ENCODE measurements around the gene LRRC71. TPM values are rescaled to one million over a fixed set of nuclear protein-coding genes. Genes with fewer than 3 reads are reported as not detected.

Gene LRRC71
- total RNA-seq, 1 donor from 2014 or later: not detected

DNA sequence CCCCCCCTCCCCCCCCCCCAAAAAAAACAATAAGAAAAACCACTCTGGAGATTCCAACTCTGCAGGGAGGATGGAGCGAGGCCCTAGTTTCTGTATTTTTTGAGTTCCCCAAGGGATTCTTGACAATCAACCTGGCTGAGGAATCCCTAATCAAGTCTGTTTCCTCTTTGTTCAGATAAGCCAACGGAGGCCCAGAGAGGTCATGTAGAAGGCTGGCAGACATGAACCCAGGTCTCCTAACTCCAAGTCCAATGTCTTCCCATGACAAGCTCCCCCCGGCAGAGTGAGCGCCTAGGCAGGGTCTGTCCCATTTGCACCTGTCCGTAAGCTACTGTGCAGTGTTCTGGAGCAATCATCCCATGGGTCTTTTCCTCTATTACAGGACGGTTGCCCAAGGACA, 39.5 kb downstream of the LRRC71 start:
- DNase-seq (ENCODE audit: low spot score): no peak
- intact Hi-C loops (cut with DNase I): no loop called here

DNA sequence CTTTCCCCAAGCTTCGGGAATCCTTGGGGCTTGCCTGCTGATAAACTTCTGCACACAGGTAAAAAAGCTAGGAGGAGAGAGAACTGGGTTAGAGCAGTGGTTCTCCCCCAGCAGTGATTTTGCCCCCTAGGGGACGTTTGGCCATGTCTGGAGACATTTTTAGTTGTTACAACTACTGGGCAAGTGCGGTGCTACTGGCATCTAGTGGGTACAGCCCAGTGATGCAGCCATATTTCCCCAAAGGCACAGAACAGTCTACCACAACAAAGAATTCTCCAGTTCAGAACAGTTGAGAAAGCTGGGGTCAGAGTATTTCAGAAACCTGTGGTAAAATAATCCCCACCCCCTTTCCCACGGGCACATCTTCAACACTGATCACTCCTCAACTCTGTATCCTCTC, 41.3 kb downstream of the LRRC71 start:
- no peak for DNase-seq (ENCODE audit: low spot score)
- intact Hi-C loops (cut with DNase I): no loop called here

DNA sequence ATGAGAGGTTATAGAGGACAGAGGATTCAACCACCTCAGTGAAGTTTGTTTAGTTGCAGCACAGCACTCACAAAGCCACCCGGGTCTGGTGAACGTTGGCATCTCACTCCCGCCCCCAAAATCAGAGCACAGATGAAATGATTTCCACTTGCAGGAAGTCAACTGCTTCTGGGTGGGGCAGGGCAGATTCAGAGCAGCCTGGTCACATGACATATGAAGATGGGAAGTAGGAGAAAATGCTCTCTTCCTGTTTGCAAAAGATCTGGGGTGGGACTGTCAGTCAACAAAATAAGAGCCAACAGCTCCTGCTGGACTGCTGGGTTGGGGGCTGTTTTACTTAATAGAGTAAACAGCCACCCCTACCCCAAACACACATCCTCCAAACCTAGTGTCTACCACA, 43.2 kb downstream of the LRRC71 start:
- DNase-seq (ENCODE audit: low spot score): no peak
- intact Hi-C loops (cut with DNase I): no loop called here

DNA sequence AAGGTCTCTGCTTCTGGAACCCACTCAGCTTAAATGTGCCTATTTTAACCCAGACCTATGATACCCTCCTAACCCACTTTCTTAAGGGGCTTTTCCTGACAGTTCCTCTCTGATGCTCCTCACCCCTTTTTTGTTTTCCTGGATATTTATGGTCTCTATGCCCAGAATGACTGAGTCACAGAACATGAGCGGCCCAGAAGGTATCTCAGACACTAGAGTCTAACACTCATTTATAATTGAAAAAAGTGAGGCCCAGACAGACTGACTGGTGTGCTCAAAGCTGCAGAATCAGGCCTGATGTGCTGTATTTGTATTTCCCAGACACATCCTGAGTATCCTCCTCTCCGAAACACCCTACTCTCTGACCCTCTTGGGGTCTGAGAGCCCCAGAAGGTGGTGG, 44.0 kb downstream of the LRRC71 start:
- no peak for DNase-seq (ENCODE audit: low spot score)
- intact Hi-C loops (cut with DNase I): no loop called here

DNA sequence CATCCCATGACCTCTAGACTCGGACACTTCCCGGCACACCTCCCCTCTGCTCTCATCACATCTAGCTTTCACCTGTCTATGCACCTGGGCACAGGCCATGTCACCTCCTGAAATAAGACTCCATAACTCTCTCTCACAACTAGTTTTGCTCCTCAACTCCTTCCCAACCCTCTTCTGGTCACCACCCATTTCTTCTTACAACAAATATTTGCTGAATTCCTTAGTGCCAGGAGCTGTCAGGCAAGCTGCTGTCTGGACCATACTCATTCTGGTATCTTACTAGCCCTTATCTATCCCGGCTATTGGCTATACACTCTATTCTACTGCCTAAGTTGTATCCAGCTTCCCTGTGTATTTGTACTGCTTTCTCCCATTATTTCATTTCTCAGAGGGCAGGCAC, 49.1 kb downstream of the LRRC71 start:
- intact Hi-C loops (cut with DNase I): loop anchor here (5.0 kb wide), 1 partner anchor 103 kb away; no protein-coding TSS in a partner anchor
- DNase-seq (ENCODE audit: low spot score): no peak

DNA sequence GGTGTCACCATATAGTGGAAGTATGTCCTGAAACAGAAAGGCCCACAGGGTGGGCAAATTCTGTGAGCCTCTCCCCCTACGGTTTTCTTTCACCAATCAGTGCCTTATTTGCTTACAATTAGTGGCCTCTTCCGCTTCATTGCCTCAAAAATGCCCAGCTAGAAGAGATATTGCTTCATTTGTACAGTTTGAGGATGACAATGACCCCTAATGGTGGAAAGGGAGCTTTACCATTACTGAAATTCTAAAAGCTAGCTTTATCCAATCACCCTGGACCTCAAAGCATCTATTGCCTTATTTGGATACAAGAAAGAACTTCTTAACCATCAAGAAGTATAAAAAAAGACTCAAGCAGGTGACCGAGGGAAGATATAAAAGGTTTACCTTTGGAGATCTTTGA, 49.6 kb downstream of the LRRC71 start:
- no peak for DNase-seq (ENCODE audit: low spot score)
- intact Hi-C loops (cut with DNase I): no loop called here

DNA sequence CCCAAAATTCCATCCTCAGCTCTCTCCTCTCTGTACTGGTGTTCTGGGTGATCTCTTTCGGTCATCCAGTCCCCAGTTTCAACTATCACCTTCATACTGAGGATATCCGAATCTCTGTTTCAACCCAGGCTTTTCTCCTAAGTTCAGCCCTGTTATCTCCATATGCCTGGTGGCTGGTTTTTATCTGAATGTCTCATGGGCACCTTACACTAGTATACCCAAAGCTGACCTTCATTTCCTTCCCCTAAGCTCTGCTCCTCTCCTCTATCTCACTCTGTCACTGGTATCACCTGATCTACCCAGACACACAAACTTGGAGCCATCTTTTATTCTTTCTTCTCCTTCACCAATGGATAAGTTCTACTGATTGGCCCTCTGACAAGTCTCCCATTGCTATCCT, 53.0 kb downstream of the LRRC71 start:
- no peak for DNase-seq (ENCODE audit: low spot score)
- intact Hi-C loops (cut with DNase I): no loop called here

DNA sequence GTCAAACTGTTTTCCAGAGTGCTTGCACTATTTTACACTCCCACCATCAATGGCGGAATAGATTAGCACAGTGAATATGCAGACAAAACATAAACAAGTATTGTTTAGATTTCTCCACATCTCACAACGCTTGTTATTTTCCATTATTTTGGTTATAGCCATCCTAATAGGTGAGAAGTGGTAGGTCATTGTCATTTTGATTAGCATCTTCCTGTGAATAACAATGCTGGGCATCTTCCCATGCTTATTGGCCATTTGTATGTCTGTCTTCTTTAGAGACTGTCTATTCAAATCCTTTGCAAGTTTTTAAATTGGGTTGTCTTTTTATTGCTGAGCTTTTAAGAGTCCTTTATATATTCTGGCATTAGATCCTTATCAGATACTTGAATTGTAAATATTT, 54.7 kb downstream of the LRRC71 start:
- intact Hi-C loops (cut with DNase I): no loop called here
- DNase-seq (ENCODE audit: low spot score): no peak

DNA sequence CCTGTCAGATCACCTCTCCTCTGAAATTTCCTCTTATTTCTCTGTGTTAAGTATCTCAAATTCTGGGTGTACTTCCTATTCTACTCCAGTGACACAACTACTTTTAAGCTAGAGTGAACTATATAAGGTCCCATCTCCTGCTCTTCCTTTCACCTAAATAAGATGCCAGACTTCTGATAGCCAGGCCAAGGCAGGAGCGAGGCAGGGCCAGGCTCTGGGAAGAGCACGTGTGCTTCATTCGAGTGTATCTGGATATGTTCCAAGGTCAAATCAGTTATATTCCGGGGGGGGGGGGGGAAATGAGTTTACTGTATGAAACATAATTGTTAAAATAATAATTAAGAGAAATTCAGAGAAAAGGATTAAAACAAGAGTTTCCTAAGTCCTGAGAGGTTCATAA, 60.1 kb downstream of the LRRC71 start:
- intact Hi-C loops (cut with DNase I): no loop called here

More for the DNA sequence above, 60.1 kb downstream of the LRRC71 start:
- DNase-seq (ENCODE audit: low spot score): no peak

Small RNA genes within 50 kb of the gene (microRNA-seq; reads per million reads assigned to microRNA genes)
- gene MIR765: not detected

Other genes starting within 250 kb of the LRRC71 start
- gene NES, start 243.2 kb upstream of the LRRC71 start, total RNA-seq: 699 TPM
- gene CRABP2, start 215.0 kb upstream of the LRRC71 start, total RNA-seq: 3.7 TPM
- 14.7 TPM for gene METTL25B, start 192.2 kb upstream of the LRRC71 start, total RNA-seq
- gene ISG20L2, start 191.9 kb upstream of the LRRC71 start, total RNA-seq: 12.4 TPM
- gene MRPL24, start 179.5 kb upstream of the LRRC71 start, total RNA-seq: 66.1 TPM
- gene HDGF, start 169.0 kb upstream of the LRRC71 start, total RNA-seq: 131 TPM
- gene PRCC, start 153.1 kb upstream of the LRRC71 start, total RNA-seq: 44.5 TPM
- 1.4 TPM for gene SH2D2A, start 103.8 kb upstream of the LRRC71 start, total RNA-seq
- gene INSRR, start 61.5 kb upstream of the LRRC71 start, total RNA-seq: 0.24 TPM
- gene NTRK1, start 59.8 kb upstream of the LRRC71 start, total RNA-seq: 1.4 TPM
- gene PEAR1, start 26.9 kb upstream of the LRRC71 start, total RNA-seq: 5.6 TPM
- gene ARHGEF11, start 125.1 kb downstream of the LRRC71 start, total RNA-seq: 29.8 TPM
- gene ETV3L, start 179.2 kb downstream of the LRRC71 start, total RNA-seq: not detected
- 19.7 TPM for gene ETV3, start 217.8 kb downstream of the LRRC71 start, total RNA-seq

All from cardiac septum (tissue), 1 donor.